GM18520 (cell line): Measurements from ENCODE around the gene SORCS2.

Source experiments
- ATAC-seq: cut with Tn5 transposase; IDR thresholded peaks from one replicate; pipeline ENCODE4 v1.9.1; 2021; ENCODE audit not compliant: unreplicated experiment

SORCS2 gene

DNA sequence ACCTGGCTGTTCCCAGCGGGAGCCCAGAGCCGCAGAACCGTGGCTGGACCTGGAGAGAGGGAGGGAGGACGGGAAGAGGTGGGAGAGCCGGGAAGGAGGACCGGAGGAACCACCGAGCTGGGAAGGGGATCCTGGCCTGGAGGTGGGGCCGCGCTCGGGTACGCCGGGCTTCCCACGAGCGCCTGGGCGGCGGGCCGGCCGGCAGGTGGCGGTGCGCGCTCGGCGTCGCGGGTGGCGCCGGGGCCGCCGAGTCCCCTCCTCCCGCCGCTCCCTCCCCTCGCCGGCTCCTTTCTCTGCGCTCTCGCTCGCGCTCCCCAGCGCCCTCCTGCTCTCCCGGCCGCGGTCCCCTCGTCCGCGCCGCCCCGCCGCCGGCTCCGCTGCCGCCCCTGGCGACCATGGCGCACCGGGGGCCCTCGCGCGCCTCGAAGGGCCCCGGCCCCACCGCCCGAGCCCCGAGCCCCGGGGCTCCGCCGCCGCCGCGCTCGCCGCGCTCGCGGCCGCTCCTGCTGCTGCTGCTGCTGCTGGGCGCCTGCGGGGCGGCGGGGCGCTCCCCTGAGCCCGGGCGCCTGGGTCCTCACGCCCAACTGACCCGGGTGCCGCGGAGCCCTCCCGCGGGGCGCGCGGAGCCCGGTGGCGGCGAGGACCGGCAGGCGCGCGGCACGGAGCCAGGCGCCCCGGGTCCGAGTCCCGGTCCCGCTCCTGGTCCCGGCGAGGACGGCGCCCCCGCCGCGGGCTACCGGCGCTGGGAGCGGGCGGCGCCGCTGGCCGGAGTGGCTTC is at the start of gene SORCS2:
TSS of gene SORCS2 (plus strand) at position 287 of the 778 bp plus-strand sequence.
- ATAC-seq, result no peak

DNA sequence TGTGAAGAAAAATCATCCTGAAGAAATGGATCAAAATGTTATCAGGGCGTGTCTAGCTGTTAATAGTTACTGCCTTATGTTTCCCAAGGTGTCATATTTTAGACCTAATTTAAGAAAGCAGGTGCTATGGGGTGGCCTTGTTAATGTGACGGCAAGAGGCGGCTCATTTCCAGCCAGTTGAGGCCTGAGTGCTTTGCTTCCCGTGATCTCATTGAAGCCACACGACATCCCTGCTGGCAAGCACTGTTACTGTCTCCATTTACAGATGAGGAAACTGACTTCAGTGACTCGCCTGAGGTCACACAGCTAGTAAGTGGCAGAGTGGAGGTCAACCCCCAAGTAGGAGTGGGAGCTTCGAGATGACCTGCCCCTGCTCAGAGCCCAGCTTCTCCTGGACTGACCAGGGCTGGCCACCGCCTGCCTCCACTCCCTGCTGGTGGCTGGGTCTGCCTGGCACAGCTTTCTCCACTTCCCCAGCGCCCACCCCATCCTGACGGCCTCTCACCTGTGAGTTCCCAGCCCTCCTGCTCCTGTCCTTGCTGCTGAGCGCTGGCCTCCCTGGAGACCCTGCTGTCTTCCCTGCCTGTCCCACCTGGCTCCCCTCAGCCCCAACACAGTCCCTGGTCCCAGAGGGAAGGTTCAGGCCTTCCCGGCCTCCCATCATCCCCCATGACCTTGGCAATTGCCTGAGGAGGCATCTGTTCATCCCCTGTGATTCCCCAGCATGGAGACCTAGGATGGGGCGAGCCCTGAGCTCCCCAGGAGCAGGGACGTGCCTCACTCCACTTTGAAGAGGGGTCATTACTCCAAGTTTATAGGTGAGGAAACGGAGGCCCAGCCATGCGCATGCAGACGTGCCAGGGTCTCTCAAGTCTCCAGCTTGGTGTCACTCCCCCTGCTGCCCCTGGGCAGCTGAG is 47.7 kb upstream of the SORCS2 start:
- ATAC-seq, result no peak

DNA sequence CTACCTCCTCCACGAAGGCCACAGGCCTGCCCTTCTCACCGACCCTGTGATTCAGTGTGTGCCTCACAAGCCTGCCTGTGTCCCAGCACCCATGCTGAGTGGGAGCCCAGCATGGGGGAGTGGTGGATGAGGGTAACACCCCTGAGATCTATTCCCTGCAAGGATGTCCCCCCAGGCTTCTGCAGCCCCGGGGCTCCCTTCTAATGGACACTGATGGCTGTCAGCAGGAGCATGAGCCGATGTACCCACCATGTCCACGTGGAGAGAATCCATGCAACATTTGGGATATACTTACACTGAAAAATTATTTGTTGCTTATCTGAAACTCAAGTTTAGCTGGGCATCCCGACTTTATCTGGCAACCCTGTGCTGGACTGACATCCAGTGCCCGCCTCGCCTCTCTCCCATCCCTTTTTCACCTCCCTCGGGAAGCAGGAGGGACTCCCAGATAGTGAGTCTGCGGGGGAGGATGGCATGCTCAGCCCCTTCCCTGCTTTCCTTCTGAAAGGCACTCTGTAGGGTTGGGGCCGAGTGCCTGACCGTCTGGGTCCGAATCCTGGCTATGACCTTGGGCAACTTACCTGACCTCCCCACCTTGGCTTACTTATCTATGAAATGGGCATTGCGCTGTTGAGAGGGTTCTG is 46.9 kb upstream of the SORCS2 start:
- no peak for ATAC-seq

DNA sequence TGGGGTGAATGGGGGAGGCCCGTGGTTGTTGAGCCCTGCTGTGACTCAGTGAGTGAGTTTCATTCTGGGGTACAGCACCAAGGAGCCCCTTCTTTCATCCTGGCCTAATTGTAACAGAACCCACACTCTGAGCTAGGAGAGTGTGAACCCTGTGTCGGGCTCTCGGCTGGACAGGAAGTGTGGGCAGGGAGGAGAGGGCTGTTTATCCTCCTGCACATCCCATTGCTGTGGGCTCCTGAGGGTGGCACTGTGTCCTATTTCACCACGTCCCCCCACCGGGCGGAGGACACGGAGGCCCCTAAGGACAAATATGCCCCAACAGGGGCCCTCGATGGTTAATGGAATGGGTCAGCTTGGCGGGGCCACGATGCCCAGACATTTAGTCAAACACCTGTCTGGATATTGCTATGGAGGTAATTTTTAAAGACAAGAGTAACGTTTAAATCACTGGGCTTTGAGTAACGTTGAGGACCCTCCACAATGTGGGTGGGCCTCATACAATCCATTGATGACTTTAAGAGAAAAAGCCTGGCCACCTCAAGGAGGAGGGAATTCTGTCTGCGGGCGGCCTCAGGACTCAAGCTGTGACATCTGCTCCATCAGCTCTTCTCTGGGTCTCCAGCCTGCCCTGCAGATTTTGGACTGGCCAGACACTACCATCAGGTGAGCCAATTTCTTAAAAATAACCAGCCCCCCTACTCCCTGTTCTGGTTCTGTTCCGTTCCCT is 46.1 kb upstream of the SORCS2 start:
- no peak for ATAC-seq

DNA sequence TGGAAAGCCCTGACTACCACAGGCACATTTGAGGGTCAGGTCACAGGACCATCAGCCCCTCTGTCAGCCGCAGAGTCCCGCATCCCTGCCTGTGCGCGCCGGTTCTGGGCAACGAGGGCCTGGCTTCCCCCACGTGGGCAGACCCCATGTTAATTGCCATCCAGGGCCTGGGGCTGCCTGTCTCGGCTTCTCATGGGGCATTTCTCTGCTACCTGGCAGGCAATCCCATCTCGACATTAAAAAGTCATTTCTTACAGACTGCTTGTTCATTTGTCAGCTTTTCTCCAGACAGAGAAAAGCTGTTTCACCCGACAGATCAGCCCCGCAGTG is 45.6 kb upstream of the SORCS2 start:
- no peak for ATAC-seq

DNA sequence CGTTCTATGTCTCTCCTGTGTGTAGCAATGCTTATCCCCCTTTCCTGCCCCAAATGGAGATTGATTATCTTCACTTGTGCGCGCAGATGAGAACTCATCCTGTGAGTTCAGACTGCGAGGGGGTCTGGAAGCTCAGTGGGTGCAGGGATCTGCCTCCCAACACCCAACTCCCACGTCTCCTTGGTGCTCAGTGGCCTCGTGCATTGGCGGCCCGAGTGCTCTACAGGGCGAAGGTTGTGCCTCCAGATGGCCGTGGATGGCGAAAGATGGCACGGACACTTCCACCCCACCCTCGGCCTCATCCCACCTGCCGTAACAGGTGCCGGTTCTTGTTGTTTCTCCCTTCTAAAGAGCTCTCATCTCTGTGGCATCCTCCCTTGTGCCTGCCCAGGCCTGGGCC is 45.1 kb upstream of the SORCS2 start:
- ATAC-seq, result no peak

DNA sequence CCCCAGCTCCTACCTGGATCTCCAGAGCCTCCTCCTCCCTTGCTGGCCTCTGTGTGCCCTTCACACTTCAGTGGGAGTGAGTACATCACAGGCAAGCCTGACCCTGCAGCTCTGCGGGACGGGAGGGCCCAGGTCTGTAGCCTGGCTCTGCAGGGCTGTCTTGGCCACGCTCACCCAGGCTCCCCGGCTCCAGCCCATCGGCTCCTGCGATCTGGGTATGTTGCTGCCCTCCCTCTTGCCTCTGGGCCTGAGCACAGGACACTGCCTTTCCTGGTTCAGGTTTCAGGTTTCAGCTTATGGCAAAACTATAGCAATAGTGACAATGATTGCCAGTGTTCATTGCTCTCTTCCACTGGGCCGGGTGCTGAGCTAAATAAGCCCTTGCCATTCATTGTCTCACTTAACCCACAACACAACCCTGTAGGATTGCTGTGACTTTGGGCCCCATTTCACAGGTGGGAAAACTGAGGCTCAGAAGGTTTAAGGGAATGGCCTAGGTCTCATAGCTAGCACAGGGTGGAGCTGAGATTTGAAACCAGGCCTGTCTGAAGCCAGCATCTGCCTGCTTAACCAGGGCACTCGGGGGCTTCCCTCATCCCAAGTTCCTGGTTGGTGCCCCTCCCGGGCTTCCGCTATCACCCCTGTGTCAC is 44.6 kb upstream of the SORCS2 start:
- no peak for ATAC-seq

DNA sequence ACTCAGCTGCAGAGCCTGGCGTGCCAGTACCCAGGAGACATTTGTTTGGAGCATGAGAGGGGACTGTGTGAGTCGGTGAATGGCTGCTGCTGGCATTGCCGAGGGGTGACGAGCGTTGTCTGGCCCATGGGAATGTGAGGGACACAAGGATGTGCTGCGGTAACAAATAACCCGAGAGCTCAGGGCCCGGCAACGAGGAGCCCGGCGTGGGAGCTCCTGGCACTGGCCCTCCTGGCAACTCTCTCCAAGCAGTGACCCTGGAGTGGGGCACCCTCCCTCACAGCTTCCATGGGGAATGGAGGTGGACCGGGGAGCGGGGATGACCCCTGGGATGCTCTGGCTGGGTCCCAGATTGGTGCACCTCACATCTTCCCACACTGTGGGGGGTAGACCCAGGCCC is 44.0 kb upstream of the SORCS2 start:
- no peak for ATAC-seq

DNA sequence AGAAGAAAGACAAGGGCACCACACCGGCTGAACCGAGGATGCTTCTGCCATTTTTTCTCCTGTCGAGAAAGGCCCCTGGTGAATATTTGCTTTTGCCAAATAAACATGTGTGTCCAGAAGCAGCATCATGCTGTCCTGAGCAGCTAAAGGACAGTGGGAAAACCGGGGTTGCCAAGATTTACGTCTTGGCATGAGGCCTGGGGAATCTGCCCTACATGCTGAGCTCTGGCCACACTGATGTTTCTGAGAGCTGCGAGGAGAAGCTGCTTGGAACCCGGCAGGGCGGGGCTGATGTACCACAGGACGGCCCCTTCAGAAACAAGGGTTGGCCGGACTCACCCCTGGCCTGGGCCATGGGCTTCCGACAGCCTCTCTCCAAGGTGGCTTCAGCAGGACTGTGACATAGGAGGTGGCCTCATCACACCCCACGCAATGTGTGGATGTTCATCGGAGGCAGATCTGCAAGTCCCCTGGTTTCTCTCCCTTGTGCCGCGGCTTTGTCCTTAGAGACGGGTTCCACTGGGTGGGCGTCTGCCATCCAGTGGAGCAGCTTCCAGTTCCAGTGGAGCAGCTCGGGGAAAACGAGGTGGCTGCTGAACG is 42.2 kb upstream of the SORCS2 start:
- ATAC-seq, result no peak

DNA sequence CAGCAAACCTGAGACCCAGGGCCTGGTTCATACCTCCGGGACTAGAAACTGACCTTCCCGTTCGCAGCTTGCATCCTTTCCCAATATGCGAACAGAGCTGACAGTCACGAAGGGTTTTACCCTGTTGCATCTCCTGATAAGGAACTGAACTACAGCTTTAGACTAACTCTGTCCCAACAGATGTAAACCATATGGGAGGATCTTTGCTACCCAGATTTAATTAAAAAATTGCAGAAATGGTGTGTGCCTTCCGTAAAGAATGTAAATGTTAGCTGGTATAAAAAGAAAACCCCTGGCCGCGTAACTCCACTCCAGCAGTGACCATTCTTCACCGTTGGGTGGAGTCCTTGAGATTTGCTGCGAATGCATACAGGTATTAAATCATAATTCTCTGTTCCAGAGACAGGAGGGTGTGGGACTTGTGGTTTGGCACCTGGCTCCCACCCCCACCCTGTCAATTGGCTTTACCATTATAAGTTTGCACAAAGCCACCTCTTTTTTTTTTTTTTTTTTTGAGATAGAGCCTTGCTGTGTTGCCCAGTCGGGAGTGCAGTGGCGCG is 40.6 kb upstream of the SORCS2 start:
- ATAC-seq, result no peak

DNA sequence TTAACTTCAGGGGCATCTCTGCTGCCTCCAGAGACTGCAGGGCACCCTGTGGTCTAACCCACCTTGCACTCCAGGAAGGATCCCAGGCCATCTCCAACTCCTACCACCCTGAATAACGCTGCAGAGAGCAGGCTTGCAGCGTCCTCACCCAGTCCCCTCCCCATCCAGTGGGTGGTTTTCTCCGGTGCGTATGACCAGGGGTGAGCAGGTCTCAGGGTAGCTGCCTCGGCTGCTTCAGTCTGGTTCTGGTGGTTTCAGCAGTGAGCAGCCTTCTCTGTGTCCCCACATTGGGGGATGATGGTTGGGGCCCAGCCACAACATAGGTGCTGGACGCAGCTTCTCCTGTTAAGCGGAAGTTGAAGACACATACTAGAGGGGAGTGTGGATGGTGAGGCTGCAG is 38.6 kb upstream of the SORCS2 start:
- ATAC-seq, result no peak

DNA sequence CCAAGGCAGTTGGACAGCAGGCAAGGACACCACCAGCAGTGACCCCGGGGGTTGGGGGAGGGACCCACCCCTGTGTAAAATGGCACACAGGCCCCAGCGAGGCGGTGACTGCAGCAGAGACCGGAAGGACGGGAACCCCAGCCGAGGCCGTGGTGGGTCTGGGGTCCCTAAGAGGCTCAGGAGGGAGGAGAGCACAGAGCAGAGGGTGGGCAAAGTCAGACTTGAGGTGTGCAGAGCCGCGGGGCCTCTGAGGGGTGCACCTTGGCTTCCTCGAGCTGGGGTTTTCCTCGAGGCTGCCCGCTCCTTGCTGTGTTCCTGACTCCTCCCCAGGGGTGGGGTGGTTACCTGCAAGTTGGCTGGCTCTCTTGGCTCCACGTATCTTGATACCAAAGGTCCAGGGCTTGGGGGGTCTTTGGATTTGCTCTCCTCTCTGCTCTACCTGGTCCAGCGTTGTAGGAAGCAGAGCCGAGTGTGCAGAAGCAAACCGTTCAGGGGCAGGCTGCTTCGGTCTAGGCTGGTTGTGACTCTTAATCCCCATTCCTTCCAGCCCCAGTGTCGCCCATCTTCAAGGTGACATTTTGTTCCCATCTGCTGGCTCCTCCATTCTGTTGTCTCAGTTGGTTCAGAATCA is 37.9 kb upstream of the SORCS2 start:
- no peak for ATAC-seq

DNA sequence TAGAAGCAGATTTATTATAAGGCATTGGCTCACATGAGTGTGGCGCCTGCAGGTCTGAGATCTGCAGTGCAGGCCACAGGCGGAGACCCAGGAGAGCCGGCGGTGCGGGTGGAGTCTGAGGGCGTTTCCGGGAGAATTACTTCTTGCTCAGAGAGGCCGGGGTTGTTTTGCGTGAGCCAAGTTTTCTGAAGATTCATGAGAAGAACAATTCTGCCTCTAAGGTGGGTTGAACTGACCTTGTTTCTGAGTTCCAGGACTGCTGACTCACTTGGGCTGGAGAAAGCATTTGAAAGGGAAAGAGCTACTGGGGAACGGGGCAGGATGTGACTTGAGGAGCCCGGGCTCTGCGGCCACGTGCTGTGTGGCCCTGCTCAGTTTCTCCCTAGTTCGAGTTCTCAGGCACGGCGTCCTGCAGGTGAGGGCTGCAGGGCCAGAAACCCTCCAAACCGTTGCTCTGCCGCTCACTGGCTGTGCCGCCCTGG is 36.7 kb upstream of the SORCS2 start:
- ATAC-seq, result no peak

DNA sequence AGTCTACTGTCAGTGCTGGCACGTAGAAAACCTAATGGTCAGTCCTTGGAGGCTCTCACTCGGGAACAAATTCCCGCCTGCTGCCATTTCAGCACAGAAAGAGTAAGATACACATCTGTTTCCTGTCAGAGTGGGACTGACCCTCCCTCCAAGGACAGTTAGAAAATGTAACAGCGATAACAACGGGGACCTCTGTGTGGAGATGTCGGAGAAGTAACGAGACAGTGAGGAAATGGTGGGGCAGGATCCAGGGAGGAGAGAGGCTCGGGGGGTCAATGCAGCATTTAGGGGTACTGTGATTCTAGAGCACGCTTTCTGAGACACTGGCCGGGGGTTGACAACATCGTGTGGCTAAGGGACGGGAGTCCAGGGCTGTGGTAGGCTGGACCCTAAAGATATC is 36.0 kb upstream of the SORCS2 start:
- no peak for ATAC-seq

DNA sequence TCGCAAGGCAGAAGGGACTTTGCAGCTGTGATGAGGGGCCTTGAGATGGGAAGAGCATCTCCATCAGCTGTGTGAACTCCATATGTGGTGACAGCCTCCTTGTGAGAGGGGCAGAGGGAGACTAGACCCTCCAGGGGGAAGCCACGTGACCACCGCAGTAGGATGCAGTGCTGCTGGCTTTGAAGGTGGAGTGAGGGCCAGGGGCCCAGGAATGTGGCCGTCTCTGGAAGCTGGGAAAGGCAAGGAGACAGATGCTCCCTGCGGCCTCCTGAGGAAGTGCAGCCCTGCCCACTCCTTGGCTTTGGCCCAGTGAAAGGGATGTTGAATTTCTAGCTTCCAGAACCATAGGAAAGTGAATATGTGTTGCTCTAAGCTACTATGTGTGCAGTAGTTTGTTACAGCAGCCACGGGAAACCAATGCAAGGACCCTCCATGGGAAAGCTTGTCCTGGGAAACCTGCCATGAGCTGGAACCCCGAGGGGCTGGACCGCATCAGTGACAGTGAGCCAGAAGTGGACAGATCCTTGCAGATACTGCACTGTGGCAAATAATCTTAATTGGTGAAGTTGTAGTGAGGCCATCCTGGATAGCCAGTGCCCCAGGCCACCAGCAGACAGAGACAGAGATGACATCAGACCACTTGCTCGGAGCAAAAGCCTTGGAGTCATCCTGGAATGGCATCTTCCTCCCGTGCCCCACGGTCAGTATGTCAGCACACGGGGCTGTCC is 35.4 kb upstream of the SORCS2 start:
- no peak for ATAC-seq

DNA sequence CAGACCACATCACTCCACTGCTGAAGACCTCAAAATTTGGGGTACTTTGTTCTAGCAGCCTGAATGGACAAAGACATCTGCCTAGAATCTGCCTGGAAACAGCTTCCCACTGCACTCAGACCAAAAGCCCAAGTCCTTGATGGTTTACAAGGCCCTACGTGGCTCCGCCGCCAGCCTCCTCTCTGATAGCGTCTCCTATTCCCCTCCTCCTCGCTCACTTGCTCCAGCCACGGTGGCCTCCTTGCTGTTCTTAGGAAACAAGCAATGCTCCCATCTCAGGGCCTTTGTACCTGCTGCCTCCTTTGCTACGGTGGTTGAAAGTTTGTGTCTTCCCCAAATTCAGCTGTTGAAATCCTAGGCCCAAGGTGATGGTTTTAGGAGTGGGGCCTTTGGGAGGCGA is 34.7 kb upstream of the SORCS2 start:
- ATAC-seq, result no peak

DNA sequence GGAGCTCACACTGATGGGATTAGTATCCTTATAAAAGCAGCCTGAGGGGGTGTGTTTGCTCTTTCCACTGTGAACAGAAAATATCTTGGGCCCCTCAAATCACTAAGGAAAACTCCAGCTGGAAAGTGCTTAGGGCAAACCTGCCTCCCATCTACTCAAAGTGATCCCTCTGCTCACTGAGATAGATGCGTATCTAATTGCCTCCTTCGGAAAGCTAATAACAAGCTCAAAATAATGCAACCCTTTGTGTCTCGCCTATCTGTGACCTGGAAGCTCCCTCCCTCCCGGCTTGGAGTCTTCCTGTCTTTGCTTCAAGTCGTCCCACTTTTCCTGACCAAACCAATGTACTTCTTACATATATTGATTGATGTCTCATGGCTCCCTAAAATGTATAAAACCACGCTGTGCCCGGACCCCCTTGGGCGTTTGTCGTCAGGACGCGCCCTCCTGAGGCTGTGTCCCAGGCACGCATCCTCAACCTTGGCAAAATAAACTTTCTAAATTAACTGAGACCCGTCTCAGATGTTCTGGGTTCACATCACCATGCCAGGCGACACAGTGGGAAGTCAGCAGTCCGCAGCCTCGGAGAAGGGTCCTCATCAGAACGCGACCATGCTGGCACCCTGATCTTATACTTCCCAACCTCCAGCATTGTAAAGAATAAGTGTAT is 34.1 kb upstream of the SORCS2 start:
- no peak for ATAC-seq

DNA sequence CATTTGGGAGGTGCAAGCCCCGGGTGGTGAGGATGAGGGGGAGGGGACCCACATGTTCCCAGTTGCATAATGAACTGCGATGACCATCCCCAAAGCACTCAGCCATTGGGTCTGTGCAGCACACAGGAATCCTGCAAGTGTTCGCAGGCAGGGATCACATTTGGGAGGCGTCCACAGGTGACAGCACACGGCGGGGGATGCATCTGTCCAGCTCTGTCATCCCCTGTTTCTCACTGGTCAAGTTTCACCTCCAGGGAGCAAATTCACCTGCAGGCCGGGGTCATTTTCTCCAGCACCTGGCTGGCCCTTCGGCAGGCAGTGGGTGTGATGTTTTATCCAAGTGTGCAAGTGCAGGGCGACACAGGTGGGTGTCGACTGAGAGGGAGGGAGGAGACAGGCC is 33.3 kb upstream of the SORCS2 start:
- no peak for ATAC-seq
